Endothelial cell of umbilical vein (primary cell): Measurements from ENCODE around the gene SH3TC1. TPM values are rescaled to one million over a fixed set of nuclear protein-coding genes. Genes with fewer than 3 reads are reported as not detected.

ENCODE experiments used
- BruUV-seq: library from RNA; stranded (reverse); fragments of 400-500 nt; replicated peaks from 2 replicates; lab custom pipeline; 2021; lab: Mats Ljungman, UMichigan
- CTCF ChIA-PET: fragments of 300-600, 350-600 bp; sonication (Branson Sonifier 250); formaldehyde crosslinking; loops from one replicate; lab custom pipeline; 2021; ENCODE audit warnings: antibody characterized with exemption, inconsistent platforms; lab: Charles Lee
- POLR2A ChIA-PET: fragments of 300-600, 350-600 bp; sonication (Branson Sonifier 250); formaldehyde crosslinking; loops from one replicate; lab custom pipeline; 2021; ENCODE audit warnings: antibody characterized with exemption, inconsistent platforms; lab: Charles Lee
- DNase-seq: peaks from one replicate; pipeline ENCODE4 v3.0.0-alpha.2; 2011; ENCODE audit warnings: low read depth, low spot score
- FAIRE-seq: peaks from 2 replicates; lab custom pipeline; 2011; peaks lifted over from hg19 to GRCh38; lab: Jason Lieb, UNC
- H2AFZ ChIP-seq: 2 replicates; pipeline ENCODE4 v1.6.0; 2012; ENCODE audit warnings: low read depth, low read length, control low read depth, inconsistent platforms
- H3K27ac ChIP-seq: 2 replicates; pipeline ENCODE4 v1.5.1; 2011; ENCODE audit warnings: low read depth, mild to moderate bottlenecking, control low read depth, low read length, moderate library complexity; ENCODE audit not compliant: insufficient read depth
- H3K27me3 ChIP-seq, 2 experiments: 2 replicates each; pipeline versions ENCODE4 v1.6.0 to v1.6.1; 2011; ENCODE audit warnings: low read length in 2 of 2, mixed read lengths in 1 of 2; ENCODE audit not compliant: control insufficient read depth in 2 of 2, insufficient read depth in 2 of 2
- H3K36me3 ChIP-seq, 2 experiments: 2 replicates in 1 of 2; 3 replicates in 1 of 2; pipeline ENCODE4 v1.5.1; 2011; ENCODE audit warnings: low read length in 2 of 2, mild to moderate bottlenecking in 1 of 2, moderate library complexity in 1 of 2; ENCODE audit not compliant: control insufficient read depth in 2 of 2, insufficient read depth in 2 of 2; ENCODE audit errors: extremely low read depth in 1 of 2
- H3K4me1 ChIP-seq: 3 replicates; pipeline ENCODE4 v1.5.1; 2011; ENCODE audit warnings: mild to moderate bottlenecking, low read length; ENCODE audit not compliant: control insufficient read depth, insufficient read depth; ENCODE audit errors: extremely low read depth
- H3K4me2 ChIP-seq: 2 replicates; pipeline ENCODE4 v1.6.1; 2011; ENCODE audit warnings: low read length, control low read depth, mixed read lengths; ENCODE audit not compliant: insufficient read depth
- H3K4me3 ChIP-seq, 3 experiments: fragments of 200-600 bp in 1 of 3; sonication (generic), shearing (Covaris generic) in 1 of 3; replicated peaks in 1 of 3; 2 replicates each; pipeline ENCODE4 v1.5.1; 2011 to 2016; ENCODE audit warnings: control low read depth in 3 of 3, low read length in 3 of 3, mild to moderate bottlenecking in 2 of 3, inconsistent platforms in 1 of 3, low read depth in 1 of 3, moderate library complexity in 1 of 3; ENCODE audit not compliant: insufficient read depth in 1 of 3
- H3K79me2 ChIP-seq: 2 replicates; pipeline ENCODE4 v1.6.0; 2012; ENCODE audit warnings: low read length, inconsistent platforms; ENCODE audit not compliant: control insufficient read depth, insufficient read depth
- H3K9ac ChIP-seq: replicated peaks from 2 replicates; pipeline ENCODE3; 2011; ENCODE audit warnings: low read length, control low read depth; ENCODE audit not compliant: insufficient read depth; ENCODE audit errors: extremely low read depth
- H3K9me1 ChIP-seq: replicated peaks from 3 replicates; pipeline ENCODE4 v1.6.0; 2011; ENCODE audit warnings: mild to moderate bottlenecking, low read length; ENCODE audit not compliant: control insufficient read depth, insufficient read depth; ENCODE audit errors: extremely low read depth
- H3K9me3 ChIP-seq: replicated peaks from 2 replicates; pipeline ENCODE4 v1.5.1; 2012; ENCODE audit warnings: low read length, inconsistent platforms; ENCODE audit not compliant: control insufficient read depth, insufficient read depth
- H4K20me1 ChIP-seq: replicated peaks from 2 replicates; pipeline ENCODE3; 2011; ENCODE audit warnings: mild to moderate bottlenecking, low read length; ENCODE audit not compliant: control insufficient read depth, insufficient read depth; ENCODE audit errors: extremely low read depth
- EZH2 ChIP-seq: IDR thresholded peaks from 2 replicates; pipeline ENCODE4 v1.6.1; 2012; ENCODE audit warnings: borderline replicate concordance, low read depth, mild to moderate bottlenecking, moderate library complexity, low read length, inconsistent platforms; ENCODE audit not compliant: severe bottlenecking
- FOS ChIP-seq: IDR thresholded peaks from 2 replicates; pipeline ENCODE4 v1.6.1; 2011; ENCODE audit warnings: mild to moderate bottlenecking, low read length, moderate library complexity, borderline replicate concordance; ENCODE audit not compliant: insufficient read depth
- GATA2 ChIP-seq: IDR thresholded peaks from 2 replicates; pipeline ENCODE4 v1.7.0; 2011; ENCODE audit warnings: low read depth, mild to moderate bottlenecking, moderate library complexity, mixed read lengths, low read length; ENCODE audit not compliant: insufficient read length, insufficient read depth
- JUN ChIP-seq: IDR thresholded peaks from 2 replicates; pipeline ENCODE4 v1.6.1; 2011; ENCODE audit warnings: borderline replicate concordance, low read depth; ENCODE audit not compliant: insufficient read length, insufficient read depth
- MAX ChIP-seq: IDR thresholded peaks from 2 replicates; pipeline ENCODE4 v1.6.1; 2011; ENCODE audit not compliant: insufficient read depth, insufficient read length
- MYC ChIP-seq: IDR thresholded peaks from one replicate; pipeline ENCODE4 v1.6.1; 2011; ENCODE audit warnings: mild to moderate bottlenecking, low read depth, low read length
- POLR2A ChIP-seq: IDR thresholded peaks from 2 replicates; pipeline ENCODE4 v1.6.1; 2012; ENCODE audit warnings: low read depth, mild to moderate bottlenecking, control low read depth, low read length
- dilution Hi-C: fragments of 300-500 bp; cut with MboI; formaldehyde crosslinking; loops from one replicate; pipeline ENCODE4 v1.15.0; 2019; ENCODE audit warnings: low sequenced_read_pairs; ENCODE audit not compliant: extremely low pct_ligation_motif_present
- intact Hi-C: fragments of 100-400 bp; cut with micrococcal nuclease; formaldehyde crosslinking; loops from one replicate; pipeline ENCODE4 v1.10.0; 2022
- polyA plus RNA-seq, 4 experiments: library from polyadenylated mRNA; depleted of rRNA in 3 of 4; stranded (reverse) in 3 of 4; unstranded in 1 of 4; fragments of >200 nt; gene quantifications; 2 replicates each; pipeline versions ENCODE4 v1.2.1 to v1.2.3, GENCODE V29; 2011 to 2012; ENCODE audit warnings: missing spikeins in 1 of 4
- total RNA-seq: library from RNA; stranded (reverse); gene quantifications from 2 replicates; pipeline ENCODE4 v1.2.3, GENCODE V29; 2021
- TF ChIP-seq, protein P1 (sequence below), 2 donors: IDR thresholded peaks; 1 replicate in 1 of 2; 2 replicates in 1 of 2; pipeline ENCODE4 v1.5.1; 2011; ENCODE audit warnings: low read length in 2 of 2, mild to moderate bottlenecking in 2 of 2, moderate library complexity in 2 of 2, control low read depth in 1 of 2, inconsistent platforms in 1 of 2, low read depth in 1 of 2; ENCODE audit not compliant: insufficient read depth in 1 of 2; ENCODE audit errors: extremely low read depth in 1 of 2

The SH3TC1 gene
- total and polyA plus RNA-seq, 2 donors (not counting 3 experiments of a cell fraction or from before 2014, with no cell fraction given), result 96.5 to 192 TPM

DNA sequence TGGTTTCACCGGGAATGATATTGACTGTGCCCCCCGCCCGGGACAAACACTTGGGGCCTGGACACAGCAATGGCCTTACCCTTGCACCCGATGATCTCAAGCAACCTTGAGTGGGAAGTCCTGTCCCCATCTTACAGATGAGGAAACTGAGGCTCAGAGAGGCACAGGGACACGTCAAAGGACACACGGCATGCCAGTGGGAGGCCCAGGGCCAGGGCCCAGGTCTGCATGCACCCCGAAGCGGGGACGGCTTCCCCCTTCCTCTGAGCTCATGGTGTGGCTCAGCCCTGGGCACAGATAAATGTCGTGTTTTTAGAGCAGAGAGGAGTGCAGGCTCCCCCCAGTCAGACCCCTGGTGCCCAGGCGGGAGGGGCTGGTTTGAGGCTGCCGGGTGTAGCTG lies 36.6 kb downstream of the SH3TC1 start:
- Histone ChIP-seq H3K79me2 (peaks cover 6% of the 10 kb centered on the region), H3K4me2 (no peak overlapping the region), H3K27ac (no peak overlapping the region), H2AFZ (no peak overlapping the region), H3K9me3 (no peaks in the 10 kb centered on the region), H3K4me3 (no peak overlapping the region), H3K27me3 (no peaks in the 10 kb centered on the region), H3K9ac (no peak overlapping the region), H3K36me3 (peaks cover 28 to 91% of the 10 kb centered on the region in 2 experiments), H3K4me1 (no peaks in the 10 kb centered on the region), H3K9me1 (no peaks in the 10 kb centered on the region), H4K20me1 (no peaks in the 10 kb centered on the region)
- no peak for TF ChIP-seq MYC
- no peak for TF ChIP-seq GATA2
- TF ChIP-seq POLR2A, result no peak
- no peak for TF ChIP-seq MAX
- no TSS peak for BruUV-seq
- intact Hi-C loops (no loop called here), dilution Hi-C loops (no loop called here)
- FAIRE-seq, result no peak
- no peak for DNase-seq
- CTCF ChIA-PET, result interaction anchor here (1.0 to 1.2 kb wide), 2 partner anchors 59 to 175 kb away, joined by 3 to 4 read pairs; no protein-coding TSS in a partner anchor
- POLR2A ChIA-PET, result no interaction called here

DNA sequence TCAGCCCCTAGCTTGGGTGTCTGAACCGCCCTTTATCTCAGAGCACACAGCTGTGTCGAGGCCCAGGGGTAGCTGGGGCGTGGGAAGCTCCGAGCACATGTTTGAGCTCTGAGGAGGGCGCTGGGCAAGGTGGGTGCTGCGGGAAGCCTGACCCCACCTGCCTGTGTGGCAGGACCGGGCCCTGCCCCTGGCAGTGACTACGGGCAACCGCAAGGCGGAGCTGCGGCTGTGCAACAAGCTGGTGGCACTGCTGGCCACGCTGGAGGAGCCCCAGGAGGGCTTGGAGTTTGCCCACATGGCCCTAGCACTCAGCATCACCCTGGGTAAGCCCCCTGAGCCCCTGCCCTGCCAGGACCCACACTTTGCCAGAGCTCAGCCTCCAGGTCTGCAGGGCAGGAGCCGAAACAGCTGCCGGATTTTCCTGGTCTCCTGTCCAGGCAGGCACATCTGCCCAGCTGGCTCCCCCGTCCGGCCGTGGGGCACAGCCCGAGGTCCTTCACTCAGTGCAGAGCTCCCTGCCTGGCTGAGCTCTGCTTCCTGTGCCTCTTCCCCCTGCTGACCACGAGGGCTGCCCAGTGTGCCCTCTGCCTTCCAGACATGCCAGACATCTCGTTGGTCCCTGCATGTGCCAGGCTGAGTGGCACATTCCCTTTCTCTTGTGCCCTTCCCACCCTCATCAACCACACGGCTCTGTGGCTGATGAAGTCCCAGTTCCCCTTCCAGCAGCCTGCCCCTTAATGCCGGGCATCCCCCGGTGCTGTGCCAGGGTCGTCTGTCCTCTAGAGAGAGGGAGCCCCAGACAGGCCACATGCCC lies 37.2 kb downstream of the SH3TC1 start:
- no peak overlapping the region for H3K27ac ChIP-seq
- H3K4me3 ChIP-seq, result no peak overlapping the region
- DNase-seq (no peak), FAIRE-seq (no peak)
- CTCF ChIA-PET, result interaction anchor here (1.0 to 1.2 kb wide), 2 partner anchors 59 to 175 kb away, joined by 3 to 4 read pairs; no protein-coding TSS in a partner anchor
- POLR2A ChIA-PET, result interaction anchor here (0.5 kb wide), 1 partner anchor 374 kb away, joined by 3 read pairs; no protein-coding TSS in a partner anchor
- peaks cover 28 to 92% of the 10 kb centered on the region in 2 experiments for H3K36me3 ChIP-seq
- BruUV-seq, result no TSS peak
- dilution Hi-C loops (no loop called here), intact Hi-C loops (no loop called here)
- H3K27me3 ChIP-seq, result no peaks in the 10 kb centered on the region
- H2AFZ ChIP-seq, result no peak overlapping the region
- H3K9me3 ChIP-seq, result no peaks in the 10 kb centered on the region
- TF ChIP-seq, protein P1, sequence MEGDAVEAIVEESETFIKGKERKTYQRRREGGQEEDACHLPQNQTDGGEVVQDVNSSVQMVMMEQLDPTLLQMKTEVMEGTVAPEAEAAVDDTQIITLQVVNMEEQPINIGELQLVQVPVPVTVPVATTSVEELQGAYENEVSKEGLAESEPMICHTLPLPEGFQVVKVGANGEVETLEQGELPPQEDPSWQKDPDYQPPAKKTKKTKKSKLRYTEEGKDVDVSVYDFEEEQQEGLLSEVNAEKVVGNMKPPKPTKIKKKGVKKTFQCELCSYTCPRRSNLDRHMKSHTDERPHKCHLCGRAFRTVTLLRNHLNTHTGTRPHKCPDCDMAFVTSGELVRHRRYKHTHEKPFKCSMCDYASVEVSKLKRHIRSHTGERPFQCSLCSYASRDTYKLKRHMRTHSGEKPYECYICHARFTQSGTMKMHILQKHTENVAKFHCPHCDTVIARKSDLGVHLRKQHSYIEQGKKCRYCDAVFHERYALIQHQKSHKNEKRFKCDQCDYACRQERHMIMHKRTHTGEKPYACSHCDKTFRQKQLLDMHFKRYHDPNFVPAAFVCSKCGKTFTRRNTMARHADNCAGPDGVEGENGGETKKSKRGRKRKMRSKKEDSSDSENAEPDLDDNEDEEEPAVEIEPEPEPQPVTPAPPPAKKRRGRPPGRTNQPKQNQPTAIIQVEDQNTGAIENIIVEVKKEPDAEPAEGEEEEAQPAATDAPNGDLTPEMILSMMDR (IDR thresholded peaks at IDR 0.05; ENCODE audit: extremely low read depth in 1 of 2, insufficient read depth in 1 of 2, low read depth in 1 of 2, low read length in 2 of 2), result no peak
- TF ChIP-seq EZH2 (no peak), MAX (no peak), GATA2 (no peak), POLR2A (no peak), JUN (no peak), FOS (no peak)
- H3K9ac ChIP-seq, result no peak overlapping the region
- H3K4me2 ChIP-seq, result no peak overlapping the region
- H3K9me1 ChIP-seq, result no peaks in the 10 kb centered on the region
- H4K20me1 ChIP-seq, result no peaks in the 10 kb centered on the region
- H3K79me2 ChIP-seq, result peaks cover 6% of the 10 kb centered on the region
- H3K4me1 ChIP-seq, result no peaks in the 10 kb centered on the region
